ENCODE measurements around the gene GALNT18.
A peak's percentile ranks its signal among the peaks of the same experiment; 100 is the strongest.

Gene GALNT18

GRCh38 chr11:11265994-11266606, 355.7 kb downstream of the GALNT18 start:
- DNase-seq (ENCODE audit: low spot score) = peak; percentile 54

- DNase-seq (ENCODE audit: low spot score) = no peak
Measured at GRCh38 chr11:11265320-11265719, 356.5 kb downstream of the GALNT18 start.

GRCh38 chr11:11263238-11264005, 358.4 kb downstream of the GALNT18 start:
- DNase-seq (ENCODE audit: low spot score) = no peak

- DNase-seq (ENCODE audit: low spot score) = no peak
Measured at GRCh38 chr11:11262171-11262920, 359.5 kb downstream of the GALNT18 start.

GRCh38 chr11:11261629-11262028, 360.2 kb downstream of the GALNT18 start:
- DNase-seq (ENCODE audit: low spot score) = no peak

- DNase-seq (ENCODE audit: low spot score) = no peak
Measured at GRCh38 chr11:11260903-11261302, 360.9 kb downstream of the GALNT18 start.

GRCh38 chr11:11253995-11254394, 367.8 kb downstream of the GALNT18 start:
- no peak for DNase-seq (ENCODE audit: low spot score)

- no peak for DNase-seq (ENCODE audit: low spot score)
Measured at GRCh38 chr11:11253497-11253896, 368.3 kb downstream of the GALNT18 start.

GRCh38 chr11:11252403-11252802, 369.4 kb downstream of the GALNT18 start:
- DNase-seq (ENCODE audit: low spot score) = no peak

GRCh38 chr11:11251394-11251970, 370.3 kb downstream of the GALNT18 start:
- DNase-seq (ENCODE audit: low spot score) = no peak

- no peak for DNase-seq (ENCODE audit: low spot score)
Measured at GRCh38 chr11:11250470-11250869, 371.3 kb downstream of the GALNT18 start.

- DNase-seq (ENCODE audit: low spot score) = no peak
Measured at GRCh38 chr11:11247576-11247975, 374.2 kb downstream of the GALNT18 start.

GRCh38 chr11:11247086-11247485, 374.7 kb downstream of the GALNT18 start:
- no peak for DNase-seq (ENCODE audit: low spot score)

- DNase-seq (ENCODE audit: low spot score) = no peak
Measured at GRCh38 chr11:11246166-11246565, 375.6 kb downstream of the GALNT18 start.

- DNase-seq (ENCODE audit: low spot score) = no peak
Measured at GRCh38 chr11:11245453-11245852, 376.4 kb downstream of the GALNT18 start.

GRCh38 chr11:11244470-11245080, 377.2 kb downstream of the GALNT18 start:
- no peak for DNase-seq (ENCODE audit: low spot score)

- peak; percentile 76 for DNase-seq (ENCODE audit: low spot score)
Measured at GRCh38 chr11:11243590-11244469, 378.0 kb downstream of the GALNT18 start.

GRCh38 chr11:11243209-11243589, 378.6 kb downstream of the GALNT18 start:
- DNase-seq (ENCODE audit: low spot score) = no peak

- DNase-seq (ENCODE audit: low spot score) = no peak
Measured at GRCh38 chr11:11241284-11241683, 380.5 kb downstream of the GALNT18 start.

GRCh38 chr11:11239959-11240358, 381.8 kb downstream of the GALNT18 start:
- no peak for DNase-seq (ENCODE audit: low spot score)
